ENCODE measurements around the gene CD6.

Gene CD6

DNA sequence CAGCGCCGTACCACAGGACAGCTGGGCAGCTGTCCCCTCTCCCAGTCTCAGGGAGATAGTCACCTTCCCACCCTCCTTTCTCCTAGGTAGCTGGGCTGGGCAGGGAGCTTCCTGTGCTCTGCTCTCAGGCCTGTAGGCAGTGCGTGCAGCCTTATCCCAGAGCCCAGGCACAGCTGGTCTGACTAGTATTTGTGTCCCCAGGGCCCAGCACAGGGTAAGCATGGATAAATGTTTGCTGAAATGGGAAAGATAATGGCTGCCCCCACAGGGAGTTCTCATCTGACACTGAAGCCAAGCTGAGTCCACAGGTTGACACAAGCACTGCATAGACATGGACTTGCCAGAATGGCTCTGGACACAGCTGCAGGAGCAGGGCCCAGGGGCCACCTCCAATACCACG, 29.3 kb upstream of the CD6 start:
- no peak overlapping the region for H3K4me3 Mint-ChIP-seq
- H3K27me3 Mint-ChIP-seq (ENCODE audit: low read depth), result peaks cover 4% of the 10 kb centered on the region
- no peaks in the 10 kb centered on the region for H3K9me3 Mint-ChIP-seq
- H3K4me1 Mint-ChIP-seq (ENCODE audit: low read depth), result peaks cover 2% of the 10 kb centered on the region
- H3K27ac Mint-ChIP-seq, result no peak overlapping the region
- no peaks in the 10 kb centered on the region for H3K36me3 Mint-ChIP-seq (ENCODE audit: low read depth)

DNA sequence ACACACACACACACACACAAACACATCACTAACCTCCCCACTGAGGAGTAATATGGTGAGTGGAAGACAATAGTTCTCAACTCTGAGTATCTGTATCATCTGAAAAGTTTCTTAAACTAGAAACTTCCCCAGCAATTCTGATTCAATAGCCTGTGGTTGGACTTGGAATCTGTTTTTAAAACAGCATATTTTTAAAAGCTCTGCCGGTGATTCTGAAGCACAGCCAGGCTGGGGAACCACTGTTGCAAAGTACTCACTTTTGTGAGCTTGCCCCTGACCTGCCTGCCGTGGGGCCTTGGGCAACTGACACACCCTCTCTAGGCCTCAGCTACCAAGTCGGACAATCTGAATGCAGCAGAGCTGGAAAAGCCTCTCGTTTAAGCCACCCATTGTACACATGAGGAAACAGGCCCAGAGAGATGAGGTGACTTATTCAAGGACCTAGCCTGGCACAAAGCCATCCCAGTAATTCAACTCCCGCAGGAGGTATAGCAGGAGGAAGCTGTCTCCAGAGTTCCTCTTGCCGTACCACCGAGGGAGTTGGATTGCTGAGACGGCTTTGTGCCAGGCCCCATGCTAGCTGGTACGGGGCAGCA, 28.4 kb upstream of the CD6 start:
- Mint-ChIP-seq H3K27ac (no peak overlapping the region), H3K36me3 (ENCODE audit: low read depth) (no peaks in the 10 kb centered on the region), H3K4me1 (ENCODE audit: low read depth) (peaks cover 2% of the 10 kb centered on the region), H3K27me3 (ENCODE audit: low read depth) (peaks cover 4% of the 10 kb centered on the region), H3K9me3 (no peaks in the 10 kb centered on the region), H3K4me3 (no peak overlapping the region)

DNA sequence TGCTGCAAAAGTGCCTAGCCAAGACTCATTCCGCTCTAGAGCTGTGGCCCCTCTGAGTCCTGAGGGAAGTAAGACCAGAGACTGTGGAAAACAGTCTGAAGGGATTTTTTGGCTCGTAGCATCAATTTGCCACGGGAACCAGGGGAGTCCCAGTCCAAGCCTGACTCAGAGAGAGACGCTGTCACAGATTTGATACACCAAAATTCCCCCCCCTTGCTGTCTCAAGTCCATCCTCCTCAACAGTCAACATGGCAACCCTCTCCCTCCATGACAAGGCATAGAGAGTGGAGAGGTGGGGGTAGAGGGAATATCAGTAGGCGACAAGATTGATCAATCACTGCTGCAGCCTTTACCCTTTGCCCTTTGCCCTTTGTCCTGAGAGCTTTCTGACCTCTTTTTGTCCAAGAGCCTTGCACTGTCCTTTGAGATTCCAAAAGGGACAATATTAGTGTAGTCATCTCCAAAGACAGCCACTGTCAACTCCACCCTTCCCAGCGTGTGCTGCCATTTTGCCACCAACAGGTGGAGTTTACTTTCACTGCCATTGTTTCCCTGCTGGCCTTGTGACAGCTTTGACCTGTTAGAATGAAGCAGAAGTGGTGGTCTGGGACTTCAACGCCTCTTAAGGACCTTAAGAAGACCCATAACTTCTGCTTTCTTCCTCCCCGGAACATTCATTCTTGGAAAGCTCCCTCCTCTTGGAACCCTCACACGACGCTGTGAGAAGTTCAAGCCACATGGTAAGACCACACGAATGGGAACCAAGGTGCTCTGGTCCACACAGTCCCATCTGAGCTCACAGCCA, 26.8 kb upstream of the CD6 start:
- Mint-ChIP-seq H3K9me3 (no peaks in the 10 kb centered on the region), H3K4me1 (ENCODE audit: low read depth) (peaks cover 3% of the 10 kb centered on the region), H3K36me3 (ENCODE audit: low read depth) (no peaks in the 10 kb centered on the region), H3K27me3 (ENCODE audit: low read depth) (peaks cover 16% of the 10 kb centered on the region), H3K27ac (no peak overlapping the region), H3K4me3 (no peak overlapping the region)

DNA sequence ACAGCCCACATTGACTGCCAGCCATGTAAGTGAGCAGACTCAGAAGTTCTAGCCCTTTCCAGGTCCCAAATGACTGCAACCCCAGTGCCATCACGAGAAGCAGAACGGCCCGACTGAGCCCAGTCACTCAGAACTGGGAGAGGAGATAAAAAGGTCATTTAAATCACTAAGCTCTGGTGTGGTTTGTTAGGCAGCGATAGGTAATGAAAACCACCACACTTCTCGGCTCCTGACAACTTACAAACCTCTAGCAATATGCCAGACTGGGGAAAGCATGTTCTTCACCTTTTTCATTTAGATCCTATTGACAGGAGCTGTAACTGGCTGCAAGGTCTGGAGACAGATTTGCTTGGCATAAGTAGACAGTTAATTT, 26.2 kb upstream of the CD6 start:
- no peaks in the 10 kb centered on the region for H3K36me3 Mint-ChIP-seq (ENCODE audit: low read depth)
- H3K4me3 Mint-ChIP-seq, result no peak overlapping the region
- H3K4me1 Mint-ChIP-seq (ENCODE audit: low read depth), result peaks cover 4% of the 10 kb centered on the region
- H3K9me3 Mint-ChIP-seq, result no peaks in the 10 kb centered on the region
- no peak overlapping the region for H3K27ac Mint-ChIP-seq
- H3K27me3 Mint-ChIP-seq (ENCODE audit: low read depth), result peaks cover 20% of the 10 kb centered on the region

DNA sequence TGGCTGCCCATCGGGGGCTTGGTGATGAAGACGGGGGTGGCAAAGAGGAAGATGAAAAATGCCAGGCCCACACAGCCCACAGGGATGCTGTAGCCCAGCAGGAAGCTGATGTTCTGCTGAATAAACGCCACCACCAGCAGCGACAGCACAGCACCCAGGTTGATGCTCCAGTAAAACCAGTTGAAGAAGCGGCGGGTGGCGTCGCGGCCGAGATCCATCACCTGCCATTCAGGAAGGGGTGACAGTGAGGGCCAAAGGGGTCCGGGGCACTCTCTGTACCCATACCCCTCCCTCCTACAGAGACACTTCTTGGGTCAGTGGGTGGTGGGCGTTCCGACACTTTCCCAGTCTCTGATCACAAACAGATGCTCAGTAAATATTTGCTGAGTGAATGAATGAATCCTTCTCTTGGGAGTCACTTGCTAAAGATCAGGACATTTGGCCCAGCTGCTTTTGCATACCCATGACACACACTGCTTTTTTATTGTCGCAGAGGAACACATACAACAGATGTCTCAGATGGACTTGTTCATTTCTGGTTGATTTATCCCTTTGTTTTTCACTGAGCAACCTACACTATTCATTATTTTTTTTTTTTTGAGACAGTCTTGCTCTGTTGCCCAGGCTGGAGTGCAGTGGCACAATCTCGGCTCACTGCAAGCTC, 24.7 kb upstream of the CD6 start:
- Mint-ChIP-seq H3K36me3 (ENCODE audit: low read depth) (no peaks in the 10 kb centered on the region), H3K27ac (no peak overlapping the region)

DNA sequence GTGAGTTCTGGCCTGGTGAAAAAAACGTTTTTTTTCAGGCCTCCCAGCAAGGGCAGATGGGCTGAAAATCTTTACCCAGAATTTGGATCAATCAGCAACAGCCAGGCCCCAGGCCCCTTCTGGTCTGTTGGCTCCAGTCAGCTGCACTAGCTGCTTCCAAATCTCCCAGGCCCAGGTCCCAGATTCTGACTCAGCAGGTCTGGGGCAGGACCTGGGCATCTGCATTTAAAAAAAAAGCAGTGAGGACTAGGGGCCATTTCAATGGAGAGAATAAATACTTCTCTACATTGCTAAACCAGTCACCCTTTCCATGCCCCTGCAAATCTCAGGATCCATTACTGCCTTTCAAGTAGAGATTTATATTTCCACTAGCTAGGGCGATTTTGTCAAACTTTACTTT, 23.8 kb upstream of the CD6 start:
- Mint-ChIP-seq H3K4me3 (no peak overlapping the region), H3K9me3 (no peaks in the 10 kb centered on the region), H3K27ac (no peak overlapping the region), H3K36me3 (ENCODE audit: low read depth) (no peaks in the 10 kb centered on the region), H3K27me3 (ENCODE audit: low read depth) (peaks cover 34% of the 10 kb centered on the region), H3K4me1 (ENCODE audit: low read depth) (peaks cover 16% of the 10 kb centered on the region)

More for the DNA sequence above, 24.7 kb upstream of the CD6 start:
- Mint-ChIP-seq H3K4me3 (no peak overlapping the region), H3K9me3 (no peaks in the 10 kb centered on the region), H3K27me3 (ENCODE audit: low read depth) (peaks cover 24% of the 10 kb centered on the region), H3K4me1 (ENCODE audit: low read depth) (peaks cover 7% of the 10 kb centered on the region)

DNA sequence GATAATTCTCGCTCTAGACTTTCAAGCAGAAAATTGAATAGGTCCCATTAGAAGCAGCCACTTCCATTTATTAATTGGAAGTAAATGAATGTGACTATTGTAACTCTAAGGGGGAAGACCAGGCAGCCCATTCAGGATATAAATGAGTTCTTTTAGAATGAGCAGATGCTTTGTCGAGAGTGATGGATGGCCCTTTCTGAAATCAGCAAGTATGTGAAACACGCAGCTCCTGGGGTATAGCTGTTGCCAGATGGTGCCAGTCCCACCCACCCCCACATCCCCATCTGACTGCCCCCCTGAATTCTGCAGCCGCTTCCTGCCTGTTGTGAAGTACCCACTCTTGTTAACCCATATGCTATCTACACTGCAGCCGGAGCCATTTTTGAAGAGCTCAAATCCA, 23.2 kb upstream of the CD6 start:
- Mint-ChIP-seq H3K36me3 (ENCODE audit: low read depth) (no peaks in the 10 kb centered on the region), H3K27ac (no peak overlapping the region), H3K4me1 (ENCODE audit: low read depth) (peaks cover 19% of the 10 kb centered on the region), H3K27me3 (ENCODE audit: low read depth) (peaks cover 38% of the 10 kb centered on the region), H3K9me3 (no peaks in the 10 kb centered on the region), H3K4me3 (no peak overlapping the region)

DNA sequence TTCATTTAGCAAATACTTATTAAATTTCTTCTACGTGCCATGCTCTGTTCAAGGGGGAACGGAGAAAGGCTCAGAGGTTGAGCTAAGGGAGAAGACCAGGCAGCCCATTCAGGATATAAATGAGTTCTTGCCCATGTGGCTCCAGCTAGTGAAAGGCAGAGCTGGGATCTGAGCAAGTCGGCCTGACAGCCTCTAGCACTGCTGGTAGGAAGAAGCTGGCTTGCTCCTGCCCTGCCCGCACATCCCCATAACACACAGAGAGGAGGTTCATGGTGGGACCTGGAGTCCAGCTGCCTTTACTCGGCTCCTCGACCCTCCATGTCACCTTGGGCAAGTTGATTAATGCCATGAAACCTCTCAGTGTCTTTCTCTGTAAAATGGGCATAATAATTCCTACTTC, 21.5 kb upstream of the CD6 start:
- Mint-ChIP-seq H3K27me3 (ENCODE audit: low read depth) (peaks cover 37% of the 10 kb centered on the region), H3K9me3 (no peaks in the 10 kb centered on the region), H3K4me1 (ENCODE audit: low read depth) (peaks cover 19% of the 10 kb centered on the region), H3K4me3 (no peak overlapping the region), H3K36me3 (ENCODE audit: low read depth) (no peaks in the 10 kb centered on the region), H3K27ac (no peak overlapping the region)

DNA sequence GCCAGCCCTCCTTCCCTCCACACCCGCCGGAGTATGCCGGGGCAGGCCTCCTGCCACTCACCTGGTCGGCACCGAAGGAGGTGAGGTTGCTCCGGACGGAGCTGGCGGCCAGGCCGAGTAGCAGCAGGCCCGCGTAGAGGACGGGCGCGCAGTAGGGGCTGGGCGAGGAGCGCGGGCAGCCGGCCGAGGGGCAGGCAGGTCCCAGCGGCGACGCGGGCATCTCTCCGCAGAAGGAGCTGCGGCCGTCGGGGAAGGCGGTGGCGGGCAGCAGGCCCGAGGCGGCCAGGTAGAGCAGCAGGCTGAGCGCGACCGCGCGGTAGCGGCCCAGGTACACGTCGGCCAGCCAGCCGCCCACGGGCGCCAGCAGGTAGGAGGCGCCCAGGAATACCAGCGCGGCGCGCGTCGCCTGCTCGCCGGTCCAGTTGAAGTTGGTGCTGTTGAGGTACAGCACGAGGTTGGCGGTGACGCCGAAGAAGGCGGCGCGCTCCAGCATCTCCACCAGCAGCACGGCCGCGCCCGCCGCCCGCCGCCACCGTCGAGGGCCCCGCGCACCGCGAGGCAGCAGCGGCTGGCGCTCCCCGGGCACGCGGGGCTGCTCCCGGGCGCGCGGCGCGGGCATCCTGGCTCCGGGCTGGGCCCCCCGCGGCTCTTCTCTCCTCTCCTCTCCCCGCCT, 20.4 kb upstream of the CD6 start:
- H3K27ac Mint-ChIP-seq, result no peak overlapping the region
- H3K4me3 Mint-ChIP-seq, result no peak overlapping the region

DNA sequence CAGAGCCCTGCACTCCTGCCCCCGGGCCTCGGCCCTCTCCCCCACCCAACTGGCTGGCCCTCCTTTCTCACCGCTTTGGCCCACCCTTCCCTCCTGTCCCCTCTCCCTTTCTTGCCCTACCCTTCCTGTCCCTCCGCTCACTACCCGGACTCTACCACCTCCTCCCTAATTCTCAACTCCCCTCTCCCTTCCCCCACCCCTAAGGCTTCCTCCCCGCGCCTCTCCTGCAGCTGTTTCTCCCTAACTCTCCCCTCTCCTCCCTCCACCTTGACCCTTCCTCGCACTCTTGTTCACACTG, 19.9 kb upstream of the CD6 start:
- Mint-ChIP-seq H3K4me3 (peak overlapping the region; percentile 76), H3K36me3 (ENCODE audit: low read depth) (no peaks in the 10 kb centered on the region), H3K4me1 (ENCODE audit: low read depth) (peaks cover 19% of the 10 kb centered on the region), H3K27me3 (ENCODE audit: low read depth) (peaks cover 34% of the 10 kb centered on the region), H3K27ac (peak overlapping the region; percentile 49), H3K9me3 (no peaks in the 10 kb centered on the region)

More for the DNA sequence above, 20.4 kb upstream of the CD6 start:
- no peaks in the 10 kb centered on the region for H3K9me3 Mint-ChIP-seq
- no peaks in the 10 kb centered on the region for H3K36me3 Mint-ChIP-seq (ENCODE audit: low read depth)
- peaks cover 19% of the 10 kb centered on the region for H3K4me1 Mint-ChIP-seq (ENCODE audit: low read depth)
- H3K27me3 Mint-ChIP-seq (ENCODE audit: low read depth), result peaks cover 34% of the 10 kb centered on the region

DNA sequence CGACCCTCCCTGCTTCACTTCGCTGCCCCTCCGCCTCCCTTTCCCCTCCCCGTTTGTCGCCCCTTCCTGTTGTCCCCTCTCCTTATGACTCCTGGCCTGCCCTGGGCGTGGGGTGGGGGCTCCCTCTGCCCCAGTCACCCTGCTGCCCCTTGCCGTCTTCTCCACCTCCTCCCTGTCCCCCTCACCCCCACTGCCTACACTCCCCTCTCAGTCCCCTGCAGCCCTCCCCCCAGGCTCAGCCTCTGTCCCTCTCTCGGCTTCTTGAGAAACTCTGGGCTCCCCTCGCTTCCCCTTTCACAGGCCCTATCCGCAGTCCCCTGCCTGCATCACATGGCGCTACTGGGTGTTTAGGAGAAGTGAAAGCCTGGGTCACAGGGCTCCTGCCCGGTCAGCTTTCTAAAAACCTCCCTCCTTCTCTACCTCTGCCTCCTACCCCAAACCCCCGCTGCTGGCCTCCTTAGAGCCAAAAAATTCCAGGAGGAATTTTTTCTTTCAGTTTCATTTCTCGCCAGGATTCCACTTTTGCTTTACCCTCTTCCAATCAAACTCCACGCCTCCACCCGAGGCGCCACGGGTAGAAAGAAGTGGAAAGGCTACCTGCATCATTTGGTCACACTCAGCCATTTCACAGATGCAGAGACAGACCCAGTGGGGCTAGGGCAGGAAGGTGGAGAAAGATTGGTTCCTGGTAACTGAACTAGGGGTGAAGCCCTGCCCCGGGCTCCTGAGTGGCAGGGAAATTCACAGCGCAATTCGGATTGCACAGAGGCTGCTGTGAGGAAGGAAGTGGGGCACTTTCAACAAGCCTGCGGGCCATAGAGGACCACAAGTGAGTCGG, 19.4 kb upstream of the CD6 start, which contains the start of gene SLC15A3:
TSS of gene SLC15A3 (minus strand) at position 273 of the 838 bp plus-strand sequence. CDS start 625 bp downstream, outside the sequence.
- peaks cover 37% of the 10 kb centered on the region for H3K27me3 Mint-ChIP-seq (ENCODE audit: low read depth)
- peaks cover 19% of the 10 kb centered on the region for H3K4me1 Mint-ChIP-seq (ENCODE audit: low read depth)

DNA sequence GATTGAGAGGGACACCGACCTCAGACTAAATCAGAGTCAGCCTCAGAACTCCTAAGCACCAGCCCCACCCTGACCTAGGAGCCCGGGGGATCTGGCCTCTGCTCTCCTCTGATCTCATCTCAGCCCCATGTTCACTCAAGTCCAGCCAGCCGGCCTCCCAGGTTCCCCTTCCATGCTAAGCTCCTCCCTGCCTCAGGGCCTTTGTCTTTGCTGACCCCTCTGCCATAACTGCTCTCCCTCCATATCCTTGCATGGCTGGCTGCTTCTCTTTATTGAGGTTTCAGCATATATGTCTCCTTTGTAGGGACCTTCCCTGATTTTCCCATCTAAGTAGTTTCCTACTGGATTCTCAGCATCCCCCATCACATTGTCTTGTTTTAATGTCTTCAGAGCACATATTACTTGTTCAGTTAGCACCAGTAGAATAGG, 18.7 kb upstream of the CD6 start:
- Mint-ChIP-seq H3K4me1 (ENCODE audit: low read depth) (peaks cover 19% of the 10 kb centered on the region), H3K27me3 (ENCODE audit: low read depth) (peaks cover 41% of the 10 kb centered on the region), H3K4me3 (peak overlapping the region; percentile 76), H3K36me3 (ENCODE audit: low read depth) (no peaks in the 10 kb centered on the region), H3K9me3 (no peaks in the 10 kb centered on the region), H3K27ac (no peak overlapping the region)

More for the DNA sequence above, 19.4 kb upstream of the CD6 start, which contains the start of gene SLC15A3:
- Mint-ChIP-seq H3K27ac (peak within 1 kb of the TSS; percentile 49), H3K36me3 (ENCODE audit: low read depth) (no peaks in the 10 kb centered on the region), H3K4me3 (peak within 1 kb of the TSS; percentile 76), H3K9me3 (no peaks in the 10 kb centered on the region)

DNA sequence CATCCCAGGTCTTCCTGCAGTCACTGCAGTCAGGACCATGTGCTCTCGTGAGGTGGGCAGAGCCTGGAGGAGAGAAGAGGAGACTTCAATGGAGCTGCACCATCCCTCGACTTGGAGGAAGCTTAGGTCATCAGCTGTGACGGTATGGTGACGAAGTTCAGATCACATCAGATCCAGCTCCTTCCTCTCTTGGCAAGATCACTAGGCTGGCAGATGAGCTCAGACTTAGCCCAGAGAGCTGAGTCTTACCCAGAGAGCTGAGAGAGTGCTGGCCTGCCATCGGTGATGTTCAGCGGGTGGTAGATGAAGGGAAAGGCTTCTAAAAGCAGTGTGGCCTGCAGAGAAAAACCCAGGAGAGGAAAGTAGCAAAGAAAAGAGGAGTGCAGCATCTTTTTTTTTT, 17.7 kb upstream of the CD6 start:
- H3K36me3 Mint-ChIP-seq (ENCODE audit: low read depth), result no peaks in the 10 kb centered on the region
- no peak overlapping the region for H3K27ac Mint-ChIP-seq
- peaks cover 44% of the 10 kb centered on the region for H3K27me3 Mint-ChIP-seq (ENCODE audit: low read depth)
- H3K4me3 Mint-ChIP-seq, result no peak overlapping the region
- H3K4me1 Mint-ChIP-seq (ENCODE audit: low read depth), result peaks cover 19% of the 10 kb centered on the region
- H3K9me3 Mint-ChIP-seq, result no peaks in the 10 kb centered on the region

DNA sequence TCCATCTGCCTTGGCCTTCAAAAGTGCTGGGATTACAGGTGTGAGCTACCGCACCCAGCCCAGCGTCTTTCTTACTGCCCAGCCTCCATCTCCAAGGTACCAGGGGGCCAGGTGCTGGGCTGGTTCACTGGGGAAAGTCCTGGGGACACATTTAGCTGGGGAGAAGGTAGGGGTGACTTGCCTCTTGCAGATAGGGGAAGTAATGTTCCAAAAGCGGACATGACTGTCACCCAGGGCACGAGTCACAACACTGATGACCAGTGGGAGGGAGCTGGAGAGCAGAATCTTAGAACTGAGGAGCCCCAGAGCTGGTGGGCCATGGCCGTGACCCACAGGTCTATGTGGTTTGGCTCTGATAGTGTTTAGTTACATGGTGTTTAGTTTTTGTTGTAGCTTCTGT, 17.1 kb upstream of the CD6 start:
- Mint-ChIP-seq H3K9me3 (no peaks in the 10 kb centered on the region), H3K27ac (no peak overlapping the region), H3K4me3 (no peak overlapping the region), H3K4me1 (ENCODE audit: low read depth) (peaks cover 18% of the 10 kb centered on the region), H3K36me3 (ENCODE audit: low read depth) (no peaks in the 10 kb centered on the region), H3K27me3 (ENCODE audit: low read depth) (peaks cover 38% of the 10 kb centered on the region)
